Lung (tissue), 12 donors: Measurements from ENCODE around the gene CGN. TPM values are rescaled to one million over a fixed set of nuclear protein-coding genes. Genes with fewer than 3 reads are reported as not detected.
"Not testable (repeated sequence)": the region's sequence is repeated elsewhere in the genome, so short reads cannot be mapped to it uniquely, and the experiment has no call there.

ENCODE experiments used
- ATAC-seq: fragments of 200-7000 bp; cut with Tn5 transposase; one replicate; pipeline ENCODE4 v1.9.1; 2020; ENCODE audit warnings: moderate number of reproducible peaks; ENCODE audit not compliant: insufficient read depth, low FRiP score
- DNase-seq, 3 donors: peaks; one replicate each; pipeline ENCODE4 v3.0.0-alpha.2; 2013 to 2017
- H3K27ac ChIP-seq, 2 donors: one replicate each; pipeline ENCODE4 v1.5.1; 2013; ENCODE audit warnings: mild to moderate bottlenecking in 2 of 2, moderate library complexity in 2 of 2, control low read depth in 1 of 2, inconsistent platforms in 1 of 2, low read depth in 1 of 2, low read length in 1 of 2
- H3K27me3 ChIP-seq, 3 donors: one replicate each; pipeline ENCODE4 v1.5.1; 2013; ENCODE audit warnings: low read length in 2 of 3; ENCODE audit not compliant: control insufficient read depth in 3 of 3, insufficient read depth in 3 of 3
- H3K36me3 ChIP-seq, 4 donors: one replicate each; pipeline ENCODE4 v1.5.1; 2013; ENCODE audit warnings: low read length in 4 of 4, mild to moderate bottlenecking in 1 of 4, moderate library complexity in 1 of 4; ENCODE audit not compliant: control insufficient read depth in 4 of 4, insufficient read depth in 4 of 4
- H3K4me1 ChIP-seq, 5 donors: one replicate each; pipeline ENCODE4 v1.5.1; 2013; ENCODE audit warnings: low read length in 5 of 5, mild to moderate bottlenecking in 2 of 5, moderate library complexity in 1 of 5; ENCODE audit not compliant: control insufficient read depth in 5 of 5, insufficient read depth in 5 of 5
- H3K4me3 ChIP-seq: one replicate; pipeline ENCODE4 v1.5.1; 2013; ENCODE audit warnings: mild to moderate bottlenecking, control low read depth, moderate library complexity
- H3K9ac ChIP-seq, 2 donors: one replicate each; pipeline ENCODE4 v1.5.1; 2013; ENCODE audit warnings: low read length in 2 of 2, control low read depth in 1 of 2; ENCODE audit not compliant: insufficient read depth in 1 of 2
- H3K9me3 ChIP-seq, 4 donors: one replicate each; pipeline ENCODE4 v1.5.1; 2013; ENCODE audit warnings: low read length in 3 of 4, mild to moderate bottlenecking in 1 of 4, moderate library complexity in 1 of 4; ENCODE audit not compliant: control insufficient read depth in 4 of 4, insufficient read depth in 3 of 4
- WGBS, 2 donors: extraction: QIAGEN DNeasy Blood & Tissue Kit; methylation state at CpG; one replicate each; pipeline ENCODE4 v1.1.7; 2013; 5-methylcytosine and 5-hydroxymethylcytosine counted together
- polyA plus RNA-seq, 2 donors: library from polyadenylated mRNA; stranded (reverse); fragments of 200-250 nt; gene quantifications; one replicate each; pipeline ENCODE4 v1.2.1, GENCODE V29; 2013
- total RNA-seq, 2 donors: library from RNA; depleted of rRNA in 1 of 2; stranded (reverse); fragments of >200 nt in 1 of 2; gene quantifications; one replicate each; pipeline ENCODE4 v1.2.1, GENCODE V29; 2014 to 2021
- TF ChIP-seq, protein P1 (sequence below): IDR thresholded peaks from 2 replicates; pipeline ENCODE4 v1.5.1; 2012; ENCODE audit warnings: mild to moderate bottlenecking; ENCODE audit errors: control extremely low read depth, extremely low read depth
- donor health status: control.
- donor health status: control.
- donor health status: Bipolar disorder and iron deficiency.
- donor health status: healthy.
- donor health status: DM: yes; HTN: yes; CAD: no.

CGN gene
- total and polyA plus RNA-seq, 4 donors, result 23.4 to 74.9 (median 36.8) TPM

DNA sequence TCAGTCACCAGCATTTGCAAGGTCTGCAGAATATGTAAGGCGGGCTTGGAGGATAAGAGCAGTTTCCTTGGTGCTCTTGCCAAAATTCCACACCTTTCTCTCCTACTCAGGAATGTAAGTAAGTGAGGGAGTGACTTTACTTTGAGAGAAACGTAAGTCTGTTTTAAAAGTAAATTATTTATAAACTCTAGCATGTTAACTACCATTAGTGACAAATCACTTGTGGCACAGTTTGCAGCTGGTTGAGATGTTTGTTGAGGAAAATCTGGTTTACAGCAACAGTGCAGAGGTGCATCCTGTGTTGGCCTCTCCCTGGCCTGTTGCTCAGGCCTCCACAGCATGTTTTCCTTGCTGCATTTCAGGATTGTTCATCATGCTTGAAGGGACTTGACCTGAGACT is 8.5 kb downstream of the CGN start:
- Histone ChIP-seq H3K4me1 (peaks cover 0 to 2% (median 0%) of the 10 kb centered on the region in 5 donors), H3K36me3 (no peaks in the 10 kb centered on the region), H3K27me3 (no peaks in the 10 kb centered on the region), H3K4me3 (no peak overlapping the region), H3K27ac (peak overlapping the region in 1 of 2 donors; percentile 64), H3K9me3 (no peaks in the 10 kb centered on the region), H3K9ac (peak overlapping the region in 1 of 2 donors; percentile 23)
- DNase-seq, result no peak
- TF ChIP-seq, protein P1, sequence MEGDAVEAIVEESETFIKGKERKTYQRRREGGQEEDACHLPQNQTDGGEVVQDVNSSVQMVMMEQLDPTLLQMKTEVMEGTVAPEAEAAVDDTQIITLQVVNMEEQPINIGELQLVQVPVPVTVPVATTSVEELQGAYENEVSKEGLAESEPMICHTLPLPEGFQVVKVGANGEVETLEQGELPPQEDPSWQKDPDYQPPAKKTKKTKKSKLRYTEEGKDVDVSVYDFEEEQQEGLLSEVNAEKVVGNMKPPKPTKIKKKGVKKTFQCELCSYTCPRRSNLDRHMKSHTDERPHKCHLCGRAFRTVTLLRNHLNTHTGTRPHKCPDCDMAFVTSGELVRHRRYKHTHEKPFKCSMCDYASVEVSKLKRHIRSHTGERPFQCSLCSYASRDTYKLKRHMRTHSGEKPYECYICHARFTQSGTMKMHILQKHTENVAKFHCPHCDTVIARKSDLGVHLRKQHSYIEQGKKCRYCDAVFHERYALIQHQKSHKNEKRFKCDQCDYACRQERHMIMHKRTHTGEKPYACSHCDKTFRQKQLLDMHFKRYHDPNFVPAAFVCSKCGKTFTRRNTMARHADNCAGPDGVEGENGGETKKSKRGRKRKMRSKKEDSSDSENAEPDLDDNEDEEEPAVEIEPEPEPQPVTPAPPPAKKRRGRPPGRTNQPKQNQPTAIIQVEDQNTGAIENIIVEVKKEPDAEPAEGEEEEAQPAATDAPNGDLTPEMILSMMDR, result no peak
- WGBS, 2 donors, result 69 to 84% methylated on average over 2 of the region's 2 CpGs
- ATAC-seq, result no peak

DNA sequence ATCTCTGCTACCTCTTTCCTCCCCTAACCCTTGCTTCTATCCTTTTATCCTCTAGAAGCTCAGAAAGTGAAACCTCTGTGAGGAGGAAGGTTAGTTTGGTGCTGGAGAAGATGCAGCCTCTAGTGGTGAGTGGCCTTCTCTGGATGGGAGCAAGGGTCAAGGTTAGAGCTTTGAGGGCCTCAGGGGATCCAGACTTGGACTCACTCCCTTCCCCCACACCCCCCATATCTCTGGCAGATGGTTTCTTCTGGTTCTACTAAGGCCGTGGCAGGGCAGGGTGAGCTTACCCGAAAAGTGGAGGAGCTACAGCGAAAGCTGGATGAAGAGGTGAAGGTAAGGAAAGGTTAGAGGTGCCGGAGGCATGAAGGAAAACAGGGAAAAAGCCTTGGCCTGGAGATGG is 9.2 kb downstream of the CGN start:
- H3K36me3 ChIP-seq, result peaks cover 0 to 3% (median 0%) of the 10 kb centered on the region in 4 donors
- WGBS, 2 donors, result 86 to 96% methylated on average over 4 of the region's 4 CpGs
- H3K27ac ChIP-seq, result peak overlapping the region in 1 of 2 donors; percentile 72
- TF ChIP-seq, protein P1, result no peak
- no peaks in the 10 kb centered on the region for H3K9me3 ChIP-seq
- peaks cover 0 to 2% (median 0%) of the 10 kb centered on the region in 5 donors for H3K4me1 ChIP-seq
- ATAC-seq (no peak), DNase-seq (no peak)
- no peak overlapping the region for H3K4me3 ChIP-seq
- peak overlapping the region in 1 of 2 donors; percentile 23 for H3K9ac ChIP-seq
- no peaks in the 10 kb centered on the region for H3K27me3 ChIP-seq

DNA sequence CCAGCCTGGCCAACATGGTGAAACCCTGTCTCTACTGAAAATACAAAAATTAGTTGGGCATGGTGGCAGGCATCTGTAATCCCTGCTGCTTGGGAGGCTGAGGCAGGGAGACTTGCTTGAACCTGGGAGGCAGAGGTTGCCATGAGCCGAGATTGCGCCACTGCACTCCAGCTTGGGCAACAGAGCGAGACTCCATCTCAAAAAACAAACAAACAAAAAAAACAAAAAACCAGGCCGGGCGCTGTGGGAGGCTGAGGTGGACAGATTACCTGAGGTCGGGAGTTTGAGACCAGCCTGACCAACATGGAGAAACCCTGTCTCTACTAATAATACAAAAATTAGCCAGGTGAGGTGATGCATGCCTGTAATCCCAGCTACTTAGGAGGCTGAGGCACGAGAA is 11.2 kb downstream of the CGN start:
- not testable (repeated sequence) for H3K9ac ChIP-seq, H3K9me3 ChIP-seq, H3K36me3 ChIP-seq, H3K27me3 ChIP-seq, H3K4me1 ChIP-seq, H3K27ac ChIP-seq, H3K4me3 ChIP-seq, DNase-seq, ATAC-seq
- WGBS, 2 donors, result 87 to 92% methylated on average over 7 of the region's 7 CpGs

DNA sequence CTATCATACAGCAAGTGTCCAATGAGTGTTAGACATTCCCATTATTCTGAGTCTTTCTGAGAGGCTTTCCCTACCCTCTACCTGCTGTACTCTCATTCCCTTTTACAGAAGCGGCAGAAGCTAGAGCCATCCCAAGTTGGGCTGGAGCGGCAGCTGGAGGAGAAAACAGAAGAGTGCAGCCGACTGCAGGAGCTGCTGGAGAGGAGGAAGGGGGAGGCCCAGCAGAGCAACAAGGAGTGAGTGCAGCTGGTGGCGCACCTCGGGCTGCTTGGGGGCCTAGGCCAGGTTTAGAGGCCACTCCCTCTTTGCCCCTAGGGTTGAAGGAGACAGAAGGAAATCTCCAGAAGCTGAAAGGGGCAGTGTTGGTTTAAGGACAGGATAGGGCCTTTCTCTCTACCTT is 12.1 kb downstream of the CGN start:
- H3K9ac ChIP-seq, result no peak overlapping the region
- H3K9me3 ChIP-seq, result no peaks in the 10 kb centered on the region
- H3K4me3 ChIP-seq, result no peak overlapping the region
- ATAC-seq, result no peak
- 76 to 84% methylated on average over 5 of the region's 5 CpGs for WGBS, 2 donors
- H3K36me3 ChIP-seq, result peaks cover 0 to 6% (median 0%) of the 10 kb centered on the region in 4 donors
- no peaks in the 10 kb centered on the region for H3K27me3 ChIP-seq
- DNase-seq, result no peak
- TF ChIP-seq, protein P1, result no peak
- no peaks in the 10 kb centered on the region for H3K4me1 ChIP-seq
- no peak overlapping the region for H3K27ac ChIP-seq
